ENCODE data around the gene HOXB2.

The HOXB2 gene

GRCh38 chr17:48551596-48552465 is 6.9 kb upstream of the HOXB2 start:
- no peak for DNase-seq

- no peak for DNase-seq
These were observed 6.3 kb upstream of the HOXB2 start for GRCh38 chr17:48551214-48551555.

GRCh38 chr17:48550502-48551213 is 5.7 kb upstream of the HOXB2 start:
- DNase-seq: no peak

GRCh38 chr17:48549914-48550501 is 5.1 kb upstream of the HOXB2 start:
- DNase-seq: no peak

GRCh38 chr17:48549281-48549630 is 4.3 kb upstream of the HOXB2 start:
- no peak for DNase-seq

- DNase-seq: no peak
These were observed 3.8 kb upstream of the HOXB2 start for GRCh38 chr17:48548523-48549280.

GRCh38 chr17:48547808-48548522 is 3.1 kb upstream of the HOXB2 start:
- DNase-seq: no peak

GRCh38 chr17:48546924-48547807 is 2.3 kb upstream of the HOXB2 start:
- DNase-seq: no peak

GRCh38 chr17:48546137-48546923 is 1.4 kb upstream of the HOXB2 start:
- DNase-seq: no peak

GRCh38 chr17:48545539-48545938 is 630 bp upstream of the HOXB2 start:
- no peak for DNase-seq

- no peak for DNase-seq
These were observed 424 bp downstream of the HOXB2 start for GRCh38 chr17:48544349-48545021.

- DNase-seq: no peak
These were observed 1.0 kb downstream of the HOXB2 start for GRCh38 chr17:48543854-48544348.

GRCh38 chr17:48543107-48543853 is 1.6 kb downstream of the HOXB2 start:
- DNase-seq: no peak

- no peak for DNase-seq
These were observed 2.2 kb downstream of the HOXB2 start for GRCh38 chr17:48542698-48543106.

GRCh38 chr17:48542114-48542656 is 2.7 kb downstream of the HOXB2 start:
- no peak for DNase-seq

- no peak for DNase-seq
These were observed 3.3 kb downstream of the HOXB2 start for GRCh38 chr17:48541577-48542113.

GRCh38 chr17:48541036-48541576 is 3.8 kb downstream of the HOXB2 start:
- no peak for DNase-seq

GRCh38 chr17:48540213-48540612 is 4.7 kb downstream of the HOXB2 start:
- DNase-seq: no peak

Data from NCI-H1048 (cell line).